Frontal cortex (tissue), 4 donors: Measurements from ENCODE around the gene SNAP47. TPM values are rescaled to one million over a fixed set of nuclear protein-coding genes. Genes with fewer than 3 reads are reported as not detected.
A peak's percentile ranks its signal among the peaks of the same experiment; 100 is the strongest.
"Not testable (repeated sequence)": the region's sequence is repeated elsewhere in the genome, so short reads cannot be mapped to it uniquely, and the experiment has no call there.

Experiments
- DNase-seq, 2 donors: peaks; one replicate each; pipeline ENCODE4 v3.0.0; 2012; ENCODE audit warnings: low spot score in 2 of 2
- FAIRE-seq: peaks from 2 replicates; lab custom pipeline; 2012; peaks lifted over from hg19 to GRCh38; lab: Jason Lieb, UNC
- total RNA-seq: library from RNA; depleted of rRNA; stranded (reverse); fragments of >200 nt; gene quantifications from one replicate; pipeline ENCODE4 v1.2.3, GENCODE V29; 2014
- donor health status: control.
- donor health status: control.
- donor health status: control.

The SNAP47 gene, protein sequence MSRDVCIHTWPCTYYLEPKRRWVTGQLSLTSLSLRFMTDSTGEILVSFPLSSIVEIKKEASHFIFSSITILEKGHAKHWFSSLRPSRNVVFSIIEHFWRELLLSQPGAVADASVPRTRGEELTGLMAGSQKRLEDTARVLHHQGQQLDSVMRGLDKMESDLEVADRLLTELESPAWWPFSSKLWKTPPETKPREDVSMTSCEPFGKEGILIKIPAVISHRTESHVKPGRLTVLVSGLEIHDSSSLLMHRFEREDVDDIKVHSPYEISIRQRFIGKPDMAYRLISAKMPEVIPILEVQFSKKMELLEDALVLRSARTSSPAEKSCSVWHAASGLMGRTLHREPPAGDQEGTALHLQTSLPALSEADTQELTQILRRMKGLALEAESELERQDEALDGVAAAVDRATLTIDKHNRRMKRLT
- 70.5 TPM for total RNA-seq

DNA sequence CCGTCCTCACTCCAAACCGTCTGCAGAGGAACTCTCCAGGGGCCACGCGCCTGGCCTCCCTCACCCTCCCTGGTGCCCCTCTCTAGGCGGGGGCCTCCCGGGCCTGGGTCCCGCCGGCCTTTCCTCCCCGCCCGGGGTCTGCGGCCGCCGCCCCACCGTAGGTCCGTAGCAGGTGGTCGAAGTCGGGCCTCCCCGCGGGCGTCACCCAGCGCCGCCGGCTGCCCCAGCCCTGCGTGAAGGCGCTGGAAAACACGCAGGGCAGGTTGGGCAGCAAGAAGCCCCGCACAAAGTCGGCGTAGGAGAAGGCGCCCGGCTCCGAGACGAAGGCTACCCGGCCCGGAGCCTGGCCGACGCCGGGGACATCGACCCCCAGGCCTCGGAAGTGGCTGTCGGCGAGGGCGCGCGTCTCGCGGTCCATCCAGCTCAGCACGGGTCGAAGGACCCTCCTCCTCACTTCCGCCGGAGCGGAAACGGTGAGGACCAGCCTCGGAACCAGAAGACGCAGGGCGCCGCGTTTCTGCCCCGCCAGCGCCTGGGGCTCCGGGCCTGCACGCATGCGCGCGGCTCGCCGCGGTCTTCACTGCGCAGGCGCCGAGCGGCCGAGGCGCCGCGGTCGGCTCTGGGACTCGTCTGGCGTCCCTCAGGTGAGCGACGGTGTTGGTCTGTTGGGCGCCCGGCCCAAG is at the start of gene SNAP47, which contains the start of gene JMJD4:
SNAP47 (plus strand) TSS at position 580 of the 683 bp plus-strand sequence. CDS start 12,302 bp downstream, outside the sequence.
JMJD4 (minus strand) TSS at position 447 of the 683 bp plus-strand sequence; CDS start at position 418, 29 bp downstream.
- FAIRE-seq (no peak), DNase-seq (peak; percentile 94 to 96)

DNA sequence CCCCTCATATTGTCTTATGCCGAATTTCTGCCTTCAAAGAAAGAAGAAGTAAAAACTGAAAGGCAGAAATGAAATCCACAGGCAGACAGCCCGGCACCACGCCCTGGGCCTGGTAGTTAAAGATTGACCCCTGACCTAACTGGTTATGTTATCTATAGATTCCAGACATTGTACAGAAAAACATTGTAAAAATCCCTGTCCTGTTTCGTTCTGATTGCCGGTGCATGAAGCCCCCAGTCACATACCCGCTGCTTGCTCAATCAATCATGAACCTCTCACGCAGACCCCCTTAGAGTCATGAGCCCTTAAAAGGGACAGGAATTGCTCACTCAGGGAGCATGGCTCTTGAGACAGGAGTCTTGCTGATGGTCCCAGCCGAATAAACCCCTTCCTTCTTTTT is 49.4 kb upstream of the SNAP47 start:
- FAIRE-seq (no peak), DNase-seq (no peak)

DNA sequence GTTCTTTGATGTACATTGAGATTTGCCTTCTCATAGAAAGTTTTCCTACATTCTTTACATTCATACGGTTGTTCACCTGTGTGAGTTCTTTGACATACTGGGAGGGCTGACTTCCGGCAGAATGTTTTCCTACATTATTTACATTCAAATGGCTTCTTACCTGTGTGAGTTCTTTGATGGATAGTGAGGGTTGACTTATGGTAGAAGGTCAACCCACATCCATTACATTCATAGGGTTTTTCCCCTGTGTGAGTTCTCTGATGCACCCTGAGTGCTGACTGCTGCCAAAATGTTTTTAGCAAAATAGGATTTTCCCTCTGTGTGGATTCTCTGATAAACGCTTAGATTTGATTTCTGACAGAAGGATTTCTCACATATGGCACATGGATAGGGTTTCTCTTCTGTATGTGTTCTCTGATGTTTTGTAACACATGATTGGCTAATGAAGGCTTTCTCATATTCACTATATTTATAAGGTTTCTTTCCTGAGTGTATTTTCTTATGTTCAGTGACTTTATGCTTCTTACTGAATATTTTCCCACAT is 37.8 kb upstream of the SNAP47 start:
- FAIRE-seq (no peak), DNase-seq (no peak)

DNA sequence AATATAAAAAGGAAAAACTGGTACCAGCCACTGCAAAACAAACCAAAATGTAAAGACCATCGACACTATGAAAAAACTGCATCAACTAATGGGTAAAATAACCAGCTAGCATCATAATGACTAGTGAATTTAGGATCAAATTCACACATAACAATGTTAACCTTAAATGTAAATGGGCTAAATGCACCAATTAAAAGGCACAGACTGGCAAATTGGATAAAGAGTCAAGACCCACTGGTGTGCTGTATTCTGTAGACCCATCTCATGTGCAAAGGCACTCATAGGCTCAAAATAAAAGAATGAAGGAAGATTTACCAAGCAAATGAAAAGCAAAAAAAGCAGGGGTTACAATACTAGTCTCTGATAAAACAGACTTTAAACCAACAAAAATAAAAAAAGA is 33.6 kb upstream of the SNAP47 start:
- not testable (repeated sequence) for FAIRE-seq, DNase-seq

DNA sequence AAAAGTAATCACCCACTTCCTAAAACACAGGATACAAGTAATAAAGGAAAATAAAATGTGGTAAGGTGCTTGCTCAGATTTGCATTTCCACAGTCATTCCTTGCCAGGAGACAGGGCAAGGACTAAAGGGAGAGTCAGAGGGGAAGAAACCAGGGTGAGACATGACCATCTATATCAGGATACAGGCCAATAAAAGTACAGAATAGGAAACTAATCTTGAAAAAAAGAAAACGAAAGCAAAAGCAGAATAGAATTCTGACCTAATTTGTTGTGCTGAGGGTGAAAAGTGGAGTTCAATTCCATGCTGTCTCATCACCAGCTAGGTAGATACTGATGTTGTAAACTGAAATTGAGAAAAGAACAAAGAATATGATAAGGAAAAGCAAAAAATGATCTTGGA is 27.4 kb upstream of the SNAP47 start:
- DNase-seq = no peak
- FAIRE-seq = no peak

DNA sequence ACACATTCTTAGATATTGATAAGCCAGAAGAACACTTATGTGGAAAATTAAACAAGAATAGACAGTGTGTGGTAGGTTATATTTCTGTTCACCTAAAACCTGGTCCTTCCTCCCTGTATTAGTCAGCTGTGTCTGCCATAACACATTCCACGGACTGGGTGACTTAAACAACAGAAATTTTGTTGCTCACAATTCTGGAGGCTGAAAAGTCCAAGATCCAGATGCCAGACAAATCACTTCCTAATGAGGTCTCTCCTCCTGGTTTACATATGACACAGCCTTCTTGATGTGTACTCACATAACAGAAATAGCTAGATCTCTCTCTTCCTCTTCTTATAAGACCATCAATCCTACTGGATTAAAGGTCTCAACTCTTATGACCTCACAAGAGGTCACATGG is 25.8 kb upstream of the SNAP47 start:
- no peak for DNase-seq
- no peak for FAIRE-seq

DNA sequence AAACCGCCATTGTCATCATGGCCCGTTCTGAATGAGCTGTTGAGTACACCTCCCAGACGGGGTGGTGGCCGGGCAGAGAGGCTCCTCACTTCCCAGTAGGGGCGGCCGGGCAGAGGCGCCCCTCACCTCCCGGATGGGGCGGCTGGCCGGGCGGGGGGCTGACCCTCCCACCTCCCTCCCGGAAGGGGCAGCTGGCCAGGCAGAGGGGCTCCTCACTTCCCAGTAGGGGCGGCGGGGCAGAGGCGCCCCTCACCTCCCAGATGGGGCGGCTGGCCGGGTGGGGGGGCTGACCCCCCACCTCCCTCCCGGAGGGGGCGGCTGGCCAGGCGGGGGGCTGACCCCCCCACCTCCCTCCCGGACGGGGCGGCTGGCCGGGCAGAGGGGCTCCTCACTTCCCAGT is 24.8 kb upstream of the SNAP47 start:
- not testable (repeated sequence) for FAIRE-seq, DNase-seq

DNA sequence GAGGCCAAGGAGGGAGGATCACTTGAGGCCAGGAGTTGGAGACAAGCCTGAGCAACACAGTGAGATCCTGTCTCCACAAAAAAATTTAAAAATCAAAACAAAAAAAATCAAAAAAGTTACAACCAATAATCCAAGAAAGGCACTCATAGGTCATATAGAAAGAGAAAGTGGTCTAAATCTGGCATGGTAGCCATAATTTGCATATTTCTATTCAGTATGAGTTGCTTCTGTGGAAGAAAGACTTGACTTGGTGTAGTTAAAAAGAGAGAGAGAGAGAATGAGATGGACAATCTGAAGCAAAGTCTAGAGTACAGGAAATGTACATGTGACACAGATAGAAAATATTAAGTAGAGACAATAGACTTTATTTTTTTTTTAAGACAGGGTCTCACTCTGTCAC is 22.6 kb upstream of the SNAP47 start:
- DNase-seq (no peak), FAIRE-seq (no peak)

DNA sequence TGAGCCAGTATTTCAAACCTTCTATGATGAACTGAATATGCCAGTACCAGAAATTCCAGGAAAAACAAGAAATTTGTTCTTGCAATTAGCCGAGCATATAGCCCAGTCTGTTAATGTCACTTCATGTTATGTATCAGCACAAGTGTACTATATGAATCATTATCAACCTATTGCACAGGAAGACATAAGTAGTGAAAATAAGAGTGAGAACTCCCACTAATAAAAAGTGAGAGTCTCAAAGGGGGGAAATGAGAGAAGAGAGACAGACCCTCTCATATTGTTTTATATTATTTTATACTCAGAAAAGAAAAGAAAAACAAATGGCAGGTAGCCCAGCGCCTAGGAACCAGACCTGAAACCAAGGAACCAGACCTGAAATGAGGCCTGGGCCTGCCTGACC is 16.3 kb upstream of the SNAP47 start:
- no peak for FAIRE-seq

DNA sequence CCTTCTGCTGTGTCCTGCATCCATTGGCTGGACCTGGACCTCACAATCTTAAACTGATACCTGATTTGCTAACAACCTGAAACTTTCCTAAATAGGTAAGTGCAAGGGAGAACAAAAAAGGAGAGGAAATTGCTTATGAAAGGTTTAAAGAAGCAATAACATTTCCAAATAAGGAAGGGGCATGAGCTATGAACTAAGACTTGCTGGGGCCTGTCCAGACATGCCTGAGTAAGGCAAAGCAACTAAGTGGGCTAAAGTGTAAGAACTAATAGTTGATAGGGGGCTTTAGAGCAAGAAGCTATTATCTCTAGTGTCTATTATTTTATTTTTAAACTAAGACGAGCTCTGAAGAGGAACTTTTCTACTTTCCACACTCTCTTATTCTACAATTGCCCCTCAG is 11.8 kb upstream of the SNAP47 start:
- DNase-seq = no peak
- no peak for FAIRE-seq

More for the DNA sequence above, 16.3 kb upstream of the SNAP47 start:
- DNase-seq = no peak

DNA sequence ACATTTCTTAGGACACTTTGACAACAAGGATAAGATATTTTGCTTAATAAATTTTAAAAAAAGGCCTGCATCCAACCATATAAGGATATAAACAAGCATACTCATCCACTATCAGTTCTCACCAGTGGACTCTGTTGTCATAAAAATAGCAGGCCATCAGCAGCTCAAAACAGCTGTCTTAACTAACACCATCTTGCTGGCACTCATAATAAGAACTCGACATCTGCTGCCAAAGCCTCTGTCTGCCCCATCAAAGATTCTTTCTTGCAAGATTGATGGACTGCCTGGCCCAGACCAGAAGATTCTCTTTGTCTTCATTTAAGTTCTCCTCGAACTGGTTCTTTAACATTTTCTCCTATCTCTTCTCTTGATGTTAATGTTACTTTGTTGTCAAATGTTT is 10.2 kb upstream of the SNAP47 start:
- FAIRE-seq = no peak
- no peak for DNase-seq

DNA sequence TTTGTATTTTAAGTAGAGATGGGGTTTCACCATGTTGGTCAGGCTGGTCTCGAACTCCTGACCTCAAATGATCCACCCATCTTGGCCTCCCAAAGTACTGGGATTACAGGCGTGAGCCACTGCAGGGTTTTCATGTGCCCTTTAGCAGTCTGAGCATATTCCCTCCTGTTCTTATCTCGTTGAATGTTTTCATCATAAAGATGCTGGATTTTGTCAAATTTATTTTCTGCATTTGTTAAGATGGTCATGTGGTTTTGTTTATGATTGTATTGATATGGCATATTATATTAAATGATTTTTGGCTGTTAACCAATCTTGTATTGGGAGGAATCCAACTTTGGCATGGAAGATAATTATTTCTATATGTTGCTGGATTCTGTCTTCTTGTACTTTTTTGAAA is 8.9 kb upstream of the SNAP47 start:
- FAIRE-seq = no peak
- DNase-seq = no peak

DNA sequence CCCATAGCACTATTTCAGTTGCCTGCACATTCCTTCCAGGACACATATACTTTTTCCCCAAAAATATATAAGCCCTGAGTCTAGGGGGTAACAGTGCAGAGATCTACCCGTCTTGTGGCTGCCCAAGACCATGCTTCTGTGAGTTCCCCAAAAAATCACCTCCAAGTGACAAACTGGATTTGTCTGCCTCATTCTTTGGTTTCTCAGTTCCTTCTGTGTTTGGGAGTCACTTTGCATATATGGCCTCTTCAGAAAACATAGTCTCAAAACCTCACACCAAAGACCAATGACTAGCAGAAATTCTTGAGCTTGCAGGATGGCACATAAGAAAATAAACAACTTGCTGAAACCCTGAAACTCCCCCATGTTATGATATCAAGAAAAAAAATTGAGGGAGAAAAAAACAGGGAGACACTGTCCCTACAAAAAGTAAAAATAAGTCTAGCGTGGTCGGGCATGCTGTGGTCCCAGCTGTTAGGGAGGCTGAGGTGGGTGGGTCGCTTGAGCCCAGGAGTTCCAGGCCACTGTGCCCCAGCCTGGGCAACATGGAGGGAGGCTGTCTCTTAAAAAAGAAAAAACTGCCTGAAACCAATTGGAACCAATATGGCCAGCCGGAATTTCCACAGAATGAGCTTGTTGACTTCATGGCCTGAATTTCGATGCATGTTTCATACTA is 8.2 kb upstream of the SNAP47 start:
- DNase-seq (no peak), FAIRE-seq (no peak)

DNA sequence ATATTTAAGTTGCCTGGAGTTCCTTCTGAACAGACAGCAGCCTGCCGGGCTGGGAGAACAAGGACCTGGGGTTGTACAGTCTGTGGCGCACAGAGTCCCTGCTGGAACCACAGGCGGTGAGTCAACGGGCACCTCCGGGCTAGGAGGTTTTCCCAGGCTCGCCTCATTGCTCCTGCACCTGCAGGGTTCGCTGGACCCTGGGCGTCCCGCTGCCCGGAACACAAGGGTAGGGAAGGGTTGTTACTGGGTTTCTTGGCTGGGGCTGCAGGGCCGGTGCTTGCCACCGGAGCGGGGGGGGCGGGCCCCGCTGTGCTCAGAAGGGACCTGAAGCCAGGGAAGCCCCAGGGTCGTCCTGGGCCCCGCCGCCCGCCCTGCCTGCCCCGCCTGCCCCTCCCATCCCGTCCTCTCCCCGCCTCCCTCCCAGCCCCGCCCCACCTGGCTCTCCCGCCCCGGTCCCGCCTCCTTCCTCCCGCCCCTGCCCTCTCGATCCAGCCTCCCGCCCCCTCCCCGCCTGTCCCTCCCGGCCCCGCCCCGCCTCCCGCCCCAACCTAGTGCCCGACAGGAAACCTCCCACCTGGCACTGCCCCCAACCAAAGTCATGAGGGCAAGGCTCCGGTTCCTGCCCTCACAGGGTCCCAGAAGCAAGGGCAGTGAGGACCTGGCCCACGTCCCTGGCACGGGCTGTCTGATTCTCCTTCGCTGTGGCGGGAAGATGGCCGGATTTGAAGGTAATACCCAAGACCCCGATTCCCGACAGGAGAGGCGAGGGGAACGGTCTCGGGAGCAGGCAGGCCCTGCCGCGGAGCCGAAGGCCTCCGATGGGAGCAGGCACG is 7.0 kb upstream of the SNAP47 start:
- peak; percentile 70 to 81 for DNase-seq
- no peak for FAIRE-seq

DNA sequence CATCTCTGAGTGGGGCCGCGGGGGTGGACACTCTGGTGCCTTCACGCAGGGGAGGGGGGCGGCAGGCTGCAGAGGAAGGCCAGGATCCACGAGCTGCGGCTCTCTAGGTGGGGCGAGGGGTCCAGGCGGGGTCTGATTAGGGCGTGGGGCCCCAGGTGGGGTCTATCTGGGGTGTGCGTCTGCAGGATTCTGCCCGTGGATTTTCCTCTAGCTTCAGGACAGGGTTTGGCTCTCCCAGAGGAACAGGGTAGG is 6.4 kb upstream of the SNAP47 start:
- DNase-seq (no peak), FAIRE-seq (no peak)

DNA sequence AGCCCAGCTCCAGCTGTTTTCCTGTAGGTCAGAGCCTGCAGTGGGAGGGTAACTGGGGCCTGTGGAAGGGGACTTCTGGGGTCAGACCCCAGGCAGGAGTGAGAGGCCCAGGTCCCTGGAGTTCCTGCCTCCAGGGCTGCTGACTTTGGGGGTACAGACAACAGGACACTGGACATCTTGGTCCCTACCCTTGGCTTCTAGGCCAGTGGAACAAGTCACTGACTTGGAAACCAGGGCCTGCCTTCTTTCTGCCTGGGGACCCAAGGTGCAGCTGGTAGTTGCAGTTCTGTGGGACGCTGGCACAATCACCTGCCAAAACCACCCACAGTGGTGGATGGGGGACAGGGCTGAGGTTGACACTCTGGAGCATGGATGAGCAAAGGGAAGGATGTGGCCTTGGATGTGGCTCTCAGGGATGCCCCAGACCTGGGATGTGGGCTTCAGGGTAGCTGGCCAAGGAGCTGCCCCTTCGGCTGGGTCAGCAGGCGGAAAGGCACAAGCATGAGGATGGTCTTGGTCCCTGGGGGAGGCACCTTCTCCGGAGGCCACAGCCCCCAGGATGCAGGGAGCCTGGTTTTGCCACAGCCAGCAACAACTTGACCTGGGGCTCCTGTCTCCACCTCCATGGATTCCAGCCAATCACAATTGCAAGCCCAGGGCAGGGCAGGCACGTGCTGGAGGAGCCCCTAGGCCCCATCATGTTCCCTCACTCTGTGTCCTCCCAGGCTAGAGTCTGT is 5.9 kb upstream of the SNAP47 start:
- no peak for DNase-seq
- no peak for FAIRE-seq

DNA sequence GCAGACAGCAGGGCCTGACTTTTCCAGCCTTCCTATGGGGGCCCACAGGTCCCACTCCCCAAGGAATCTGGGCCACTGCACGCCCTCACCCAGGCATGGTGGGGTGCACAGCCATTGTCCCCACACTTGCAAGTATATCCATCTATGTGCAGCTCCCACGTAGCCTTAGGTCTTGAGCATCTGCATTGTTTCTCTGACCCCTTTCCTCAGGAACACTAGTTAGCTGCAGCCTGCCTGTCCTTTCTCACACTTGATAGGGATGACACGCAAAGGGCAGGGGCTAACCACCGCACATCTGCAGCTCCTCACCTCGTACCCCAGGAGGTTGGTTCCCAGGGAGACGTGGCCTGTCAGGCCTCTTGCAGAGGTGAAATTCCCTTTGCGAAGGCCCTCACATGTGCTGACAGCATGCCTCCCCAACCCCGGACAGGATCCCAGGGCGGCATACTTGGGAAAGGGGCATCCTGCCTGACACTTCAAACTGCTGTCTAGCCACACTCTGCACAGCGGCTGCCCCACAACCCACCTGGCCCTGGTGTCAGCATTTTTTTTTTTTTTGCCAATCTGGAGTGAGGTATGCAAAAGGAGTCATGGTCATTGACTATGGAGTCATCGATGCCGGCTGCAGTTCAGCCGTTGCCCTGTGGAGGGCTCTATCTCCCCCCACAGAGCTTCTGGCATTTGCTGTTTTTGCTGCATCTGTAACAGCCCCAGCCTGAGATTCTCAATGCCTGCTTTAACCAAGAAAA is 5.2 kb upstream of the SNAP47 start:
- FAIRE-seq = no peak
- peak; percentile 61 to 70 for DNase-seq

DNA sequence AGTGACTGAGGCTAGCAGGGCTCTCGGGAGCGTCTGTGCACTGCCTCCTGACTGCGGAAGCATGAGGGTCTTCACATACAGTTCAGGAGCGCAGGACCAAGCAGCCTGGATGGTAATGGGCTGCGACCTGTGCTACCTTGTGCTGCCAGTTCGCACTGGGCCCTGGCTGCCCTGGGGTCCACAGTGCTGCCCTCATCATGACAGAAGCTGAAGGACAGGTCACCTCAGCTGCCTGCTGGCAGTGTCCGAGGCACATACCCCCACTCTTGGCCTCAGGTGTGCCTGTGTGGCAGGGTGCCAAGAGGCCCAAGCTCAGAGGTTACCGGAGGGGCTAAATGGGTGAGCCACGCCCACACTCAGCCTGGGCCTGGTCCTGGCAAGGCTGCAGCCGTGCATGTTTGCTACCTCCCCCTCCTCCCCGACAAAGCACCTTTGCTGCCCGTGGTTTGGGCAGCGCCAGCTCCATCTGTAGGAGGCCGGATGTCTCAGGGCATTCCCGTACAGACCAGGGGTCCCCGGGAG is 4.5 kb upstream of the SNAP47 start:
- no peak for FAIRE-seq
- DNase-seq = no peak
